Ectodermal cell (in vitro differentiated cells): ENCODE data around the gene ABCA10.

ENCODE experiments used
- H3K27ac ChIP-seq: 2 replicates; pipeline ENCODE4 v1.7.0; 2013; ENCODE audit warnings: mild to moderate bottlenecking, low read depth, low read length; ENCODE audit not compliant: insufficient read depth, poor library complexity, severe bottlenecking
- H3K27me3 ChIP-seq: 2 replicates; pipeline ENCODE4 v1.7.0; 2013; ENCODE audit warnings: mild to moderate bottlenecking, low read length; ENCODE audit not compliant: insufficient read depth, control insufficient read depth, poor library complexity, severe bottlenecking
- H3K36me3 ChIP-seq: one replicate; pipeline ENCODE4 v1.7.0; 2013; ENCODE audit warnings: low read length; ENCODE audit not compliant: control insufficient read depth, insufficient read depth
- H3K4me1 ChIP-seq: one replicate; pipeline ENCODE4 v1.7.0; 2013; ENCODE audit warnings: low read length; ENCODE audit not compliant: control insufficient read depth, insufficient read depth
- H3K4me3 ChIP-seq: 2 replicates; pipeline ENCODE4 v1.7.0; 2013; ENCODE audit warnings: low read depth, low read length, control low read depth; ENCODE audit not compliant: insufficient read depth
- H3K9me3 ChIP-seq: 2 replicates; pipeline ENCODE4 v1.7.0; 2013; ENCODE audit warnings: mild to moderate bottlenecking, low read length, moderate library complexity; ENCODE audit not compliant: control insufficient read depth
- WGBS, 2 experiments: methylation state at CpG; one replicate each; pipeline ENCODE4 v1.1.7; 2013; ENCODE audit warnings: missing lambda C conversion rate in 2 of 2; 5-methylcytosine and 5-hydroxymethylcytosine counted together

The ABCA10 gene

GRCh38 chr17:69230939-69231338 lies 2.3 kb upstream of the ABCA10 start:
- Histone ChIP-seq H3K27ac (no peak overlapping the region), H3K4me3 (no peak overlapping the region), H3K27me3 (no peaks in the 10 kb centered on the region), H3K36me3 (no peaks in the 10 kb centered on the region), H3K4me1 (no peaks in the 10 kb centered on the region), H3K9me3 (no peaks in the 10 kb centered on the region)
- 93% methylated on average over 3 of the region's 3 CpGs for WGBS, 2 experiments

- Histone ChIP-seq H3K27ac (no peak overlapping the region), H3K4me3 (no peak overlapping the region), H3K36me3 (no peaks in the 10 kb centered on the region), H3K9me3 (no peaks in the 10 kb centered on the region), H3K27me3 (no peaks in the 10 kb centered on the region), H3K4me1 (no peaks in the 10 kb centered on the region)
Observed at GRCh38 chr17:69228018-69228417, 606 bp downstream of the ABCA10 start.

- no peak overlapping the region for H3K4me3 ChIP-seq
- H3K9me3 ChIP-seq: no peaks in the 10 kb centered on the region
- no peaks in the 10 kb centered on the region for H3K27me3 ChIP-seq
- no peak overlapping the region for H3K27ac ChIP-seq
- no peaks in the 10 kb centered on the region for H3K36me3 ChIP-seq
- 96 to 100% methylated on average over 1 to 2 of the region's 2 CpGs for WGBS, 2 experiments
- no peaks in the 10 kb centered on the region for H3K4me1 ChIP-seq
Observed at GRCh38 chr17:69227541-69227940, 1.1 kb downstream of the ABCA10 start.

- Histone ChIP-seq H3K27ac (no peak overlapping the region), H3K27me3 (no peaks in the 10 kb centered on the region), H3K4me1 (no peaks in the 10 kb centered on the region), H3K9me3 (no peaks in the 10 kb centered on the region), H3K4me3 (no peak overlapping the region), H3K36me3 (no peaks in the 10 kb centered on the region)
- 95 to 96% methylated on average over 3 of the region's 3 CpGs for WGBS, 2 experiments
Observed at GRCh38 chr17:69223809-69224208, 4.8 kb downstream of the ABCA10 start.

- Histone ChIP-seq H3K4me3 (no peak overlapping the region), H3K36me3 (no peaks in the 10 kb centered on the region), H3K9me3 (no peaks in the 10 kb centered on the region), H3K27ac (no peak overlapping the region), H3K4me1 (no peaks in the 10 kb centered on the region), H3K27me3 (no peaks in the 10 kb centered on the region)
Observed at GRCh38 chr17:69222707-69223258, 5.8 kb downstream of the ABCA10 start.

- H3K4me1 ChIP-seq: no peaks in the 10 kb centered on the region
- no peaks in the 10 kb centered on the region for H3K27me3 ChIP-seq
- no peak overlapping the region for H3K27ac ChIP-seq
- no peak overlapping the region for H3K4me3 ChIP-seq
- 60 to 100% methylated on average over 1 of the region's 1 CpG for WGBS, 2 experiments
- H3K36me3 ChIP-seq: no peaks in the 10 kb centered on the region
- H3K9me3 ChIP-seq: no peaks in the 10 kb centered on the region
Observed at GRCh38 chr17:69220098-69220497, 8.5 kb downstream of the ABCA10 start.

- Histone ChIP-seq H3K4me3 (no peak overlapping the region), H3K4me1 (no peaks in the 10 kb centered on the region), H3K9me3 (no peaks in the 10 kb centered on the region), H3K27ac (no peak overlapping the region), H3K36me3 (no peaks in the 10 kb centered on the region), H3K27me3 (no peaks in the 10 kb centered on the region)
- no CpG with 5 or more reads among the region's 3 CpGs for WGBS, 2 experiments
Observed at GRCh38 chr17:69218986-69219385, 9.6 kb downstream of the ABCA10 start.

GRCh38 chr17:69213059-69213813 lies 15.4 kb downstream of the ABCA10 start:
- no peaks in the 10 kb centered on the region for H3K27me3 ChIP-seq
- no peaks in the 10 kb centered on the region for H3K36me3 ChIP-seq
- no peaks in the 10 kb centered on the region for H3K4me1 ChIP-seq
- H3K27ac ChIP-seq: no peak overlapping the region
- no peaks in the 10 kb centered on the region for H3K9me3 ChIP-seq
- WGBS, 2 experiments: 83 to 84% methylated on average over 9 of the region's 9 CpGs
- no peak overlapping the region for H3K4me3 ChIP-seq

GRCh38 chr17:69208640-69209039 lies 20.0 kb downstream of the ABCA10 start:
- Histone ChIP-seq H3K4me1 (no peaks in the 10 kb centered on the region), H3K9me3 (no peaks in the 10 kb centered on the region), H3K36me3 (no peaks in the 10 kb centered on the region), H3K4me3 (no peak overlapping the region), H3K27me3 (no peaks in the 10 kb centered on the region), H3K27ac (no peak overlapping the region)
- WGBS, 2 experiments: 90 to 94% methylated on average over 1 to 2 of the region's 2 CpGs

GRCh38 chr17:69207151-69207550 lies 21.5 kb downstream of the ABCA10 start:
- WGBS, 2 experiments: 97 to 100% methylated on average over 4 of the region's 4 CpGs
- H3K9me3 ChIP-seq: no peaks in the 10 kb centered on the region
- H3K4me1 ChIP-seq: no peaks in the 10 kb centered on the region
- H3K36me3 ChIP-seq: no peaks in the 10 kb centered on the region
- no peak overlapping the region for H3K4me3 ChIP-seq
- no peak overlapping the region for H3K27ac ChIP-seq
- no peaks in the 10 kb centered on the region for H3K27me3 ChIP-seq
